Neural cell (in vitro differentiated cells): ENCODE measurements around the gene GPHB5.
A peak's percentile ranks its signal among the peaks of the same experiment; 100 is the strongest.

ENCODE experiments used
- EP300 ChIP-seq: fragments of 450-650 bp; conservative IDR thresholded peaks from 2 replicates; pipeline ENCODE4 v1.6.1; 2014; ENCODE audit warnings: antibody characterized with exemption, mild to moderate bottlenecking, moderate library complexity; ENCODE audit not compliant: poor library complexity, severe bottlenecking
- EZH2 ChIP-seq: fragments of 200-600, 300-800 bp; shearing (Covaris generic), sonication (generic); IDR thresholded peaks from 2 replicates; pipeline ENCODE4 v1.6.1; 2014; ENCODE audit warnings: antibody characterized with exemption, low read length, borderline replicate concordance, mild to moderate bottlenecking; ENCODE audit not compliant: insufficient read depth, poor library complexity, severe bottlenecking
- POLR2AphosphoS5 ChIP-seq: IDR thresholded peaks from 2 replicates; pipeline ENCODE4 v1.6.1; 2012

DNA sequence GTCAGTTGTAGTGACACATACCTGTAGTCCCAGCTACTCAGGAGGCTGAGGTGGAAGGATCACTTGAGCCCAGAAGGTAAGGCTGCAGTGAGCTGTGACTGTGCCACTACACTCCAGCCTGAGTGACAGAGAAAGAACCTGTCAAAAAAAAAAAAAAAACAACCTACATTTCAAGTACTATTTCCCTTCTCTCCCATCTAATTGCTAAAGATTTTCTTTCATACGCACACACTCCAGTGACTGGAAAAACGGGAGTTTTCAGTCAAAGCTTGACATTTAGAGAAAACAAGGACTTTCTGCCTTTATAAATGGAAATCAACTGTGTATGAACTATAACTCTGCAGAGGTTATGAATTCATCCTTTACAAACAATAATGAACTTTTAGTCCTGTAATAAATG lies 25.9 kb downstream of the GPHB5 start:
- TF ChIP-seq EP300 (peak; percentile 73), POLR2AphosphoS5 (peak; percentile 47), EZH2 (no peak)
